Epithelial cell of esophagus (primary cell): ENCODE measurements around the gene DNAJB8.

Experiments used
- DNase-seq: peaks from one replicate; pipeline ENCODE4 v3.0.0; 2010; ENCODE audit warnings: low read depth
- H3K4me3 ChIP-seq: 2 replicates; pipeline ENCODE4 v1.5.1; 2011; ENCODE audit warnings: mild to moderate bottlenecking, low read length, control low read depth
- TF ChIP-seq, protein P1 (sequence below): IDR thresholded peaks from 2 replicates; pipeline ENCODE4 v1.5.1; 2011; ENCODE audit warnings: low read depth, mild to moderate bottlenecking, low read length, control low read depth, inconsistent platforms; ENCODE audit not compliant: insufficient read depth; ENCODE audit errors: missing control alignments

The DNAJB8 gene

DNA sequence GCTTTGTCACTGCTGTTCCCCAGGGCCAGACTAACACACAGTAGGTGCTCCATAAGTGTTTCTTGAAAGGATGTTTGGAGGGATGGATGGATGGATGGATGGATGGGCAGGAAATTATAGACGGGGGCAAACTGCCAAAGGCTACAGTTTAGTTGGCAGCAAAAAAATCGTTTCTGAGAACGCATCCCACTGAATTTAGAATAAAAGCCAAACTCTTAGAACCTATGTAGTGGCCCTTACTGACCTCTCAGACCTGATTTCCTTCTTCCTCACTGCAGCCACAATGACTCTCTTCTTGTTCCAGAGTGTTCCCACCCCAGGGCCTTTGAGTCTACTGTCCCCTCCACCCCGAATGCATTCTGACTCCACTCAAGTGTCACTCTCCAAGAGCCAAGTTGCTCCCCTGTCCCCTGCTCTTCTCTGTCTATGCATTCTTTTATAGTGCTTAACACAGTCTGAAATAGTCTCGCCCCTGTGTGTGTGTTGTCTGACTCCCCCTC lies 31.5 kb upstream of the DNAJB8 start:
- DNase-seq = no peak
- no peak overlapping the region for H3K4me3 ChIP-seq
- TF ChIP-seq, protein P1, sequence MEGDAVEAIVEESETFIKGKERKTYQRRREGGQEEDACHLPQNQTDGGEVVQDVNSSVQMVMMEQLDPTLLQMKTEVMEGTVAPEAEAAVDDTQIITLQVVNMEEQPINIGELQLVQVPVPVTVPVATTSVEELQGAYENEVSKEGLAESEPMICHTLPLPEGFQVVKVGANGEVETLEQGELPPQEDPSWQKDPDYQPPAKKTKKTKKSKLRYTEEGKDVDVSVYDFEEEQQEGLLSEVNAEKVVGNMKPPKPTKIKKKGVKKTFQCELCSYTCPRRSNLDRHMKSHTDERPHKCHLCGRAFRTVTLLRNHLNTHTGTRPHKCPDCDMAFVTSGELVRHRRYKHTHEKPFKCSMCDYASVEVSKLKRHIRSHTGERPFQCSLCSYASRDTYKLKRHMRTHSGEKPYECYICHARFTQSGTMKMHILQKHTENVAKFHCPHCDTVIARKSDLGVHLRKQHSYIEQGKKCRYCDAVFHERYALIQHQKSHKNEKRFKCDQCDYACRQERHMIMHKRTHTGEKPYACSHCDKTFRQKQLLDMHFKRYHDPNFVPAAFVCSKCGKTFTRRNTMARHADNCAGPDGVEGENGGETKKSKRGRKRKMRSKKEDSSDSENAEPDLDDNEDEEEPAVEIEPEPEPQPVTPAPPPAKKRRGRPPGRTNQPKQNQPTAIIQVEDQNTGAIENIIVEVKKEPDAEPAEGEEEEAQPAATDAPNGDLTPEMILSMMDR = no peak

DNA sequence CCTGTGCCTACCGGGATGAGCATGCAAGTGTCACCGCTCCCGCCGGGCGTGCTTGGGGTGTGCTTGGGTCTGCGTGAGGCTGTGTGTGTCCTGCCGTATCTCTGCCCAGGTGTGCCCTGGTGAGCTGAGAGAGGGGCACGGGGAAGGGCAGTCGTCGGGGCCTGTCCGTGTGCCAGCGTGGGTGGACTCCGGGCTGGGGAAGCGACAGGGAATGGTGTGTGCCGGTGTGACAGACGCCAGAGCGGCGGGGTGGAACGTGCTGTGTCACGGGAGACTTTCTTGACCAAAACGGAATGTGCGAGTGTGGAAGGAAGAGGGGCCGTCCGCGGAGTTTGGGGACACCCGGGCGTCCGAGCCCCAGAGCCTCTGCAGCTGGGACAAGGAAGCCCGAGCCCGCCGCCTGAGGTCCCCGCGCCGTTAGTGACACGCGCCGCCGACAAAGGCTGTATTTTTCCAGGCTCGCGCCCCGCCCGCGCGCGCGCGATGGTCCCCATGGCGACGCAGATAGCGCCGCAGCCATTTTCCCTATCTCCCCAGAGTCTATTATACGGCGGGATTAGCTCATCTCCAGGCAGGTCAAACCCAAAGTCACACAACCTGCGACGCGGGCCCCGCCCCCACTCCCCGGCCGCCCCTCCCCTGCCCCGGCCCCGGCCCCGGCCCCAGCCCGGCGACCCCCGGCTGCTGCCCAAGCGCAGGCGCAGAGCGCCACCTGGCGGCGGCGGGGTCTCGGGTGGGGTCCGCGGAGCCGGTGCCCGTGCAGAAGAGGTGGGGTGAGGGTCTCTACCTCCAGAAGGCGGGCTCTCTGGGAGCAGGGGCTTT lies 30.8 kb upstream of the DNAJB8 start:
- peak; percentile 36 for DNase-seq

DNA sequence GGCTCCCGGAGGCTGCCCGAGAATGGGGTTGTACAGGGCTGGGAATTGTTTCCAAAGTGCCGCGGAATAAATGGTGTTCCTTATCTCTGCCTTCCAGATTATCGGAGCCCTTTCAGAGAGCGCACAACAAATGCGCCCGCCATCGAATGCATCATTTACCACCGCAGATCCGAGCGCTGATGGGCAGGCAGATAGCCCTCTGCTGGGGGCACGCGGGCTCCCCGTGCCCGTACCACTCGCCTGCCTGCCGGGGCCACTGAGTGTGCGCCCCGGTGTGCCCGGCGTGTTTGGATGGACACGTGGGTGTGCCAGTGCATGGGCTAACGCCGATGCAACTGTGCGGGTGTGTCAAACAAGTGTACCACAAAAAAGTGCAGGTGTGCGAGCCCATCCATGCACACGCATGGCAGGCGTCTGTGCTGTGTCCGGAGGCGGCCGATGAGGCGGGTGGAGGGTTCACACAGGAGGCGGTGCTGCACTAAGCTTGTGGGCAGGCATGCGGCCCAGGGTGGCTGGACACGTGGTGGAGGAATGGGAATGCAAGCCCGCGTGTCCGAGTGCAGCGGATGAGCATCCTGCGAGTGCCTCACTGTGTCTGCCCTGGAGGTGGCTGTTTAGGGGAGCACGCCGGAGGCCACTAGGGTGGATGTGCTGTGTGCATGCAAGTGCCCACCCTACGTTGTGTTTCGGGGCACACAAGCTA lies 30.1 kb upstream of the DNAJB8 start:
- TF ChIP-seq, protein P1 = no peak
- no peak for DNase-seq
- no peak overlapping the region for H3K4me3 ChIP-seq

More for the DNA sequence above, 30.8 kb upstream of the DNAJB8 start:
- TF ChIP-seq, protein P1 = peak; percentile 48
- peak overlapping the region; percentile 34 for H3K4me3 ChIP-seq

DNA sequence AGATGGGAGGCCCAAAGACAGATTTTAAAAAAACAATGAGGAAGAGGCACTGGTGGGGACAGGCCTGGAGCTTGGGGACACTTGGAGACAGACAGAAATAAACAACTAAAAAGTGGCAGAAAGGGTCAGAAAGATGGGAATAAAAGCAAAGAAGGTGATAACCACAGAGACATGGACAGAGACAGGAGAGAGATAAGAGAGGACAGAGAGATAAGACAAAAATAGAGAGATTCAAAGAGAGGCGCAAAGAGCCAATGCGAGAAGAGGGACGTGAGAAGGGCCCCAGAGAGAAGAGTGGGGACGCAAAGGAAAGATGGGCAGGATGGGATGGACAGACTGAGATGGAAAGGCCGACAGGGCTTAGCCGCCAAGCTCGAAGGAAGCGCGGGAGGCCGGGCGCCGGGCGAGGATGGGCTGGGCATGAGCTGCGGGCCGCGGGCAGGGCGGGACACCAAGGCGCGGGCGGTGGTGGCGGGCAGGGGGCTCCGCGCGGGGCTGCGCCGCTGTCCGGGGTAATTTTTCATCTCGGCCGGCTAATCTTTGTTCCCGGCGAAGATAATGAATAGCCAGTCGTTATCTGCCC lies 29.4 kb upstream of the DNAJB8 start:
- TF ChIP-seq, protein P1 = no peak
- DNase-seq = no peak
- H3K4me3 ChIP-seq = no peak overlapping the region

DNA sequence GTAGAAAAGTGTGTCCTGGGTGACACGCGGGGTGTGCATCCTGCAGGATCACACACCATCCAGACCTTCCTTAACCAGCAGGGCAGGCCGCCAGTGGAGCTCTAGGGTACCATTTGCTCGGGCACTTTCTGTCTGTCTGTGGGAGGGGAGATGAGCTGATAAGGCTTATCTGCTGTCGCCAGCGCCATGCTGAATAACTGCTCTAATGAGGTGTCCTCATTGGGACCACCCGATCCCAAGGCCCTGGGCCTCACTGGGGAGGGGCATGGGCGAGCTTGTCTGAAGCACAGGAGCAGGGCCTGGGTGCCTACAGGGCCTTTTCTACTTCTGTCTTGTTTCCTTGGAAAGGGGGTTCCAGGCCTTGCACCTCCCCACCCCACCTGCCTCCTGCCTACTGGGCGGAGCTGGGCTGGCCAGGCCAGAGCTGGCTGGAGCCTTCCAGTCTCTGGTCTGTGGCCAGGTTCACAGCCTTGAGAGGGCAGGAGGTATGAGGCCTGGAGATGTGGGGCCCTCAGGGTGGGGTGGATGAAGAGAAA lies 28.8 kb upstream of the DNAJB8 start:
- no peak for DNase-seq
- TF ChIP-seq, protein P1 = no peak
- no peak overlapping the region for H3K4me3 ChIP-seq

DNA sequence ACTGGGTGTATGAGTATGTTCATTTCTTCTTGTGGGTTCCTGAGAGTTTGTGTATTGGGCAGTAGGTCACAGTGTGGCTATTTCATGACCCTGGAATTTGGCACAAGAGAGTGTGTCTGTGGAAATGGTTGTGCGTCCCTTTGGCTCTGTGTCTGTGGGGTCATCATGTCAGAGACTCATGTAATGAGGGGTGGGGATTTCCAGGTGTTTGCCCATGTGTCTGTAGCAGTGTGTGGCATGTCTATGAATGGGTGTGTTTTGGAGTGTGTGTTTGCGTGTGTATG lies 27.6 kb upstream of the DNAJB8 start:
- TF ChIP-seq, protein P1 = no peak
- H3K4me3 ChIP-seq = no peak overlapping the region

More for the DNA sequence above, 27.6 kb upstream of the DNAJB8 start:
- no peak for DNase-seq
